GM19238 (cell line): ENCODE data around the gene CEMIP2.
"Not testable (repeated sequence)": the region's sequence is repeated elsewhere in the genome, so short reads cannot be mapped to it uniquely, and the experiment has no call there.

Source experiments
- DNase-seq: peaks from one replicate; pipeline ENCODE4 v3.0.0; 2011; ENCODE audit warnings: low spot score; ENCODE audit not compliant: insufficient read length

Gene CEMIP2

DNA sequence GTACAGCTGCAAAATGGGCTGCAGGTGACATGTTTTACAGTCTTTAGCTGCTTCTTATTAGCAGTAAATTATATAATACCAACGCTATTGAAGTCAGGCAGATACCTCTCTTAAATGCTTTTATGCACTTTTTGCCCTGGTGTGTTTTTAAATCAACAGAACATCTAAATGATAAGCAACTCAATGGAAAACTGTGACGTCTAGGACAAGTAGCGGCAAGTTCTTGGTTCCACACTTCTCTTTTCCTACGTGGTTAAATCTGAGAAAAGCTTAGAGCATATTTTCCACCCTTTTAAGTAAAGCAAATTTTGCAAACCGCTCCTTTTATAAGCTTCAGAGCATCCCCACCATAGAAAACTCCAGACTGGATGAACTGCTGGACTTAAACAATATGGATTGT lies 58.1 kb downstream of the CEMIP2 start:
- DNase-seq, result no peak

- no peak for DNase-seq
Measured at GRCh38 chr9:71709384-71709783, 58.9 kb downstream of the CEMIP2 start.

DNA sequence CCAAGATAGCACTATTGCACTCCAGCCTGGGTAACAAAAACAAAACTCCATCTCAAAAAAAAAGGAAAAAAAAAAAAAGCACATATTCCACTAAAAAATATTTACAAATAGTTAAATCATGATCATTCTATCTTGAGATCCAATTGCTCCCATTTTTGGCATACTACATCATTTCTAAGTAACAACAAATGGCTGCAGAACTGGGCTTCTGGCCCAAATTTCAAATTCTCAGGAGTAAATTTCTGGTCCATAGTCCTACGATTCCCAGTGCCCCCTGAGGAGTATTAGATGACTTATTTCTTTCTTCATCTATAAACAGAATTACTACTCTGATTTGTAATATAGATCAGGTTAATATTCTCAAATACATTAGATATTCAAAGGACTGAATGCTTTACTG lies 62.1 kb downstream of the CEMIP2 start:
- DNase-seq, result no peak

GRCh38 chr9:71704796-71705195 lies 63.5 kb downstream of the CEMIP2 start:
- no peak for DNase-seq

DNA sequence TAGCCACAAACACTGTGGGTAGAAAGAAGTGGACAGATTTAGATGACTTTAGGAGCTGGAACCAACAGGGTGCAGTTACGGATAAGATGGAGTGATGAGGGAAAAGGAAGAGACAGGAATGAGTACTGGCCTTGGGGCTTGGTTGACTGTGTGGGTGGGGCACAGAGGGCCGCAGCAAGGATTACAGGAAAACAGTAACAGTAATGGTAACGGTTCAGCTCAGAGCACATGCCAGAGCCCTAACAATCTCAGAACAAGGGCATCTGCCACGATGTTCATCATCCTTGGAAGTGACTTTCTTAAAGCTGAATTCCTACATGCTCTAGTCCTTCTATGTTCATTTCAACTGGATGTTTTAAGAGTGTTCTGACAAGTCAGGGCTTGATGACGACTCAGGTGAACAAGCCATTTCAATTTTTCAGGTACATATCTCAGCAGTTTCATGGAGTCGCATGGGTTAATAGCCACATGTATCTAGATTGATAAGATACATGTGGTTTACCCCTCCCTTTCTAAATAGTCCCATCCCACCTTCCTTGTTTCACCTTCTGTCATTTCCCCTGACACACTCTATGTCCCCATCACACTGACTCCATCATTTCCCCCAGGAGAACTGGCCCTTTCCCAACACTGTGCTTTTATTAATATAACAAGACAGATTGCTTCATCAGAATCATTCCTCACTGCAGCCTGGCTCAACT lies 65.0 kb downstream of the CEMIP2 start:
- DNase-seq, result no peak

DNA sequence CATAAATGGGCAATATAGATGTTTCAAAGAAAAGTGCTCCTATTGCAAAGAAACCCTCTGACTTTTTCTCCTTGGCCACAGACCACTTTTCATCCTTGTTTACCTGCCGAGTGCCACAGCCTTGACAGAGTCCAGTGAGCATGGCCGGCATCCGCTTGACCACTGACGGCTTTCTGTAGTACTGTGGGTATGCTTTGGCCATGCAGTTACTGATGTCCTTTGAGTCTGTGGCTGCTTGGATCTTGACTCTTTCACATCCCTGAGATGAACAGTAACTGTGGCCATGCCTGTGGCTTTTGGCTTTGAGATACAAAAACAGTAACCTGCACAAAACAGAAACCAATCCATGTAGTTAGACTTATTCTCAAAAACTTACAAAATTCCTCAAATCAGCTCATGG lies 70.4 kb downstream of the CEMIP2 start:
- DNase-seq, result no peak

DNA sequence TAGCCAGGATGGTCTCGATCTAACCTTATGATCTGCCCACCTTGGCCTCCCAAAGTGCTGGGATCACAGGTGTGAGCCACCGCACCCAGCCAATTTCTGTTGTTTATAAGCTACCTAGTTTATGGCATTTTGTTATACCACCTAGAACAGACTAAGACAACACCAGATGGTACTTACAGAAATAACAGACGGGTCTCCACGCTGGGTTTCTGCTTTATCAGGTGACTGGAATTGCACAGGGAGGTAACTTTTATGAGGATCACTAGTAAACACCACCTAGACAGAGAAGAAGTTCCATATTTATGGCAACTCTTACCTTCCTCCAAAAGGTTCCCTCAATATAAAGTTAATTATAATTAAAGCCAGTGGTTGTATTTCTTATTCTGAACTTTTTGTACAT lies 74.0 kb downstream of the CEMIP2 start:
- no peak for DNase-seq

DNA sequence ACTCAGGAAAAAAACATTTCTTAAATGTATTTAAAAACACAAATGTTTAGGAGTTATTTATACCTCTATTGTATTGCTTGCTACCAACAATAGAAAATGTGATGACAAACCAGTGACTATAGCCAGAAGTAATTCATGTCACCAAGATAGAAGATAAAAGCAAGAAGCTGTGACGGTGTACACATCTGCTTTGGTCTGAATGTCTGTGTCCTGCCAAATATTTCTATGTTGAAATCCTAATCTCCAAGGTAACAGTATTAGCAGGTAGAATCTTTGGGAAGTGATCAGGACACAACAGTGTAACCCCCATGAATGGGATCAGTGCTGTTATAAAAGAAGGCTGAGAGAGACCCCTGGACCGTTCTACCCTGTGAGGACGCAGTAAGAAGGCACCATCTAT lies 74.7 kb downstream of the CEMIP2 start:
- no peak for DNase-seq

GRCh38 chr9:71692337-71692736 lies 76.0 kb downstream of the CEMIP2 start:
- no peak for DNase-seq

GRCh38 chr9:71691576-71691975 lies 76.7 kb downstream of the CEMIP2 start:
- not testable (repeated sequence) for DNase-seq

DNA sequence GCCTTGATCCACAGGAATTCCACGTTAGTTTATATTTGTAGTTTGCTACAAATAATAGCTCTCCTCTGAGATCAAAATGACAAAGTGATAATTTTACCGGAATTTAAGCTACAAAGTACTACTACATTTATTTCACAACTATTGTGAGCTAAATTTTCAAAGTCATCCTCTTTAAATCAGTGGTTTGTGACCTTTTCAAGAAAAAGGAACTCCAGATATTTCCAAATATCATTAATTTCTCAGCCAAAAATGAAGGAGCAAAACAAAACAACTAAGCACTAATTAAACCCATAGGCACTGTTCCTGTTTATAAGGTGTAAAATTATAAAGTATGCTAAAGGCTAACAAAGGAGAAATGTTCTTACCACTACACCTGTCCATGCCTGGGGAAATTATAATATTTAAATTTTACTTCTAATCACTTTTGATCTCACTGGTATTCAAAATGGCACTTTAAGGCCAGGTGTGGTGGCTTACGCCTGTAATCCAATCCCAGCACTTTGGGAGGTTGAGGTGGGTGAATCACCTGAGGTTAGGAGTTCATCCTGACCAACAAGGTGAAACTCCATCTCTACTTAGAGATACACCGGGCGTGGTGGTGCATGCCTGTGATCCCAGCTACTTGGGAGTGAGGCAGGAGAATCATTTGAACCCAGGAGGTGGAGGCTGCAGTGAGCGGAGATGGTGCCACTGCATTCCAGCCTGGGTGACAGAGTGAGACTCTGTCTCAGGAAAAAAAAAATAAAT lies 77.5 kb downstream of the CEMIP2 start:
- no peak for DNase-seq

DNA sequence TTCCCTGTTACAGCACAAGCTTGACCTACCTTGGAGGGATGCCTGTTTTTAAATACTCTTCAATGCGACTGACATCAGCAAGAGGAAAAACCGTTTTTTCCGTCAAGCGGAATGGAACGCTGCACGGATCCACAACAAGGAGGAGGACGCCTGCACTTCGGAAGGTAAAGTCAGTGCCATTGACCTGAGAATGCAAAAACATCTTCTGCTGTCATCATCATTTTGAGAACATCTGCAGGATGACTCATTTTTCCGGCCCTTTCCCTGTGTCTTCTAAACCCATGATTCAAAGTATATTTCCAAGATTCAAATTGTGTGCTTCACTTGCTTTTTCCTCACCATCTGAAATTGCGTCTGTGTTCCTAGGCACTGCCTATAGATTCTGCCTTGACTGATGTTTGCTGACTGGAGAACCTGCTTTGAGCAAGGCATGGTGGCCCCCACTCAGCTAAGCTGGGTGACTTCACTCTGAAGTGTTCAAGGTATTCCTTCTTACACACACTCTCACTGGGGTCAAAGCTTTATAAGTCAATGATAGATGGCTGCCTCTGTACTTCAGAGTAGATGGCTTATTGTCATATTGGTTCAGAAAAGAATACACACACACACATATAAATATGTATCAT lies 78.1 kb downstream of the CEMIP2 start:
- no peak for DNase-seq

GRCh38 chr9:71687676-71688075 lies 80.6 kb downstream of the CEMIP2 start:
- no peak for DNase-seq

- no peak for DNase-seq
Measured at GRCh38 chr9:71685988-71686387, 82.3 kb downstream of the CEMIP2 start.

DNA sequence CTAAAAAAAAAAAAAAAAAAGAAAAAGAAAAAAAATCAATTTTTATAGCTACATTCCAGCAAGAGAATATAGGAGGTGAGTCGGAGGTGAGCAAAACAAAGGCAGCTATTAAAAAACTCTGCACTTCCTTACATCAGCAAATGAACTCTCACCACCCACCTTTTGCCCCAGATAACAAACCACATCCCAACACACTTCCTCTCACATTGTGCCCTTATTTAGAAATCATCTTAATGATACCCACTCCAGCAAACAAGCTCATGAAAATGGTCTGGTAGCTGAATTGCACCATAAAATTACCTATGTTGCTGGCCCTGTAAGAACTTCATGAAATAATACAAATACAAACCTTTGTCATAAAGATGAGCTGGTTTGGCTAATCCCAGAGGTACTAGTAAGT lies 82.9 kb downstream of the CEMIP2 start:
- DNase-seq, result no peak

GRCh38 chr9:71684566-71684965 lies 83.7 kb downstream of the CEMIP2 start:
- no peak for DNase-seq

DNA sequence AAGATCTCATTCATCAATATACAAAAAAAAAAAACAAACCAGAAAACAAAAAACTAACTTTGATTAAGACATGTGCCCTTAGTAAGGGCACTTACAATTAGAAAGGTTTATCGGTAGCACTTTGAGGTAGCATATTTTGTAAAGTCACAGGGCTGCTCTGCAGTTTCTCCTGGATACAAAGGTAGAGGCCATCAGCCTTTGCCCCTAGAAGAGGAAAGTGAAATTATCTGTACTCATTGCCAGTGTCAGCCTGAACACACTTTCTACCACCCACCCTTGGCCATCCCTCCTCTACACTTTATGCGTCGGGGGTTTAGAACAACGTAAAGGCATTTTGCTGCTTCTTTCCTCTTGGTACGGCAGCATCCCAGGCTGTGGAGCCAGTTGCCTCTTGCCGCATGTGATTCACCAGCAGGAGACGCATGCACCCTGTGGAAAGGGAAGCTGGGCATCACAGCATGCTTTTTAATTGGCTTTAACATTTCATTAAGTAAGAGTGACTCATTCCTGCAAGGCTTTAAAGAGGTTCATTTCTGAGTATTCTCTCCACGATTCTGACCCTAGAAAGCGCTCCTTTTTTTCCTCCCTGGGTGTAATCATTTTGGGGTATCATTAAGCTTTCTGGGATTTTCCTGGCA lies 84.6 kb downstream of the CEMIP2 start:
- DNase-seq, result no peak

DNA sequence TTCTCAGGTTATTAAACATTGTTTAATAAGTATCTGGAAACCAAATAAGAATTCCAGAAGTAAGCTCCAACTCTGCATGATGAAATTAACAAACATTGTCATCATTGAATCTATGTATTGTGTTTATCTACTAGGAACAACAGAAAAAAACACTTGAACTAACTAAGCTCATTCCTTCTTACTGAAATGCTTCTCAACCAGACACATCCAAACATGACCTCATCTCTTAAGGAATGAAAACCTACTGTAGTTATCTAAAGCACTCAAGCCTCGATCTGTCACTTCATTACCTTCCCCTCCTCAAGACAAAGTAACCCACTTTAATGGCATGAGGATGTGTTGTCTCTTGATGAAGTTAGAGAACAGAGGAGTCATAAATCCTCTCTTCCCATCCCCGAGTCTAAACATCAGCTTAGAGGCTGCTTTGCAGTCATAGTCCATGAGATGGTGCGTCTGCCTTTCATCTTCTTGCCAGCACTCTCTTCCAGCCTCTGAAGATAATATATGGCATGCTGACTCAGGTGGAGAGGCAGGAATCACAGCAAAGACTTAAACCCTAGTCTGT lies 86.5 kb downstream of the CEMIP2 start:
- DNase-seq, result no peak

- DNase-seq, result no peak
Measured at GRCh38 chr9:71681104-71681707, 87.1 kb downstream of the CEMIP2 start.

GRCh38 chr9:71680189-71680980 lies 87.9 kb downstream of the CEMIP2 start:
- no peak for DNase-seq

GRCh38 chr9:71678999-71679398 lies 89.3 kb downstream of the CEMIP2 start:
- DNase-seq, result no peak
